K562 (cell line): ENCODE data around the gene MYCBP. TPM values are rescaled to one million over a fixed set of nuclear protein-coding genes. Genes with fewer than 3 reads are reported as not detected.

Experiments
- BCOR ChIP-seq: fragments of 450-650 bp; IDR thresholded peaks from 2 replicates; pipeline ENCODE4 v1.6.1; 2016
- CEBPB ChIP-seq: fragments of 450-650 bp; IDR thresholded peaks from 2 replicates; pipeline ENCODE4 v1.6.1; 2016; ENCODE audit warnings: missing genetic modification characterization, missing compliant biosample characterization
- ELF1 ChIP-seq: fragments of 200-800 bp; sonication (Bioruptor generic); IDR thresholded peaks from 2 replicates; pipeline ENCODE4 v1.6.1; 2016; ENCODE audit warnings: missing genetic modification characterization, missing compliant biosample characterization
- EP400 ChIP-seq: fragments of 450-650 bp; IDR thresholded peaks from 2 replicates; pipeline ENCODE4 v1.6.1; 2017; ENCODE audit warnings: antibody characterized with exemption, mild to moderate bottlenecking, moderate library complexity
- FOXJ2 ChIP-seq: fragments of 200-800 bp; sonication (Bioruptor generic); IDR thresholded peaks from 2 replicates; pipeline ENCODE4 v1.6.1; 2016; ENCODE audit warnings: missing genetic modification characterization, missing compliant biosample characterization
- IRF1 ChIP-seq: sonication (generic); formaldehyde crosslinking; IDR thresholded peaks from 2 replicates; pipeline ENCODE4 v1.8.0; 2022; ENCODE audit warnings: missing genetic modification reagents, mild to moderate bottlenecking, borderline replicate concordance
- KDM2B ChIP-seq: fragments of 250-450 bp; sonication (Bioruptor Pico); IDR thresholded peaks from 2 replicates; pipeline ENCODE4 v1.8.0; 2021; ENCODE audit warnings: mild to moderate bottlenecking, moderate library complexity
- MXI1 ChIP-seq: IDR thresholded peaks from 2 replicates; pipeline ENCODE4 v1.6.1; 2011; ENCODE audit warnings: low read depth, mild to moderate bottlenecking, improper control_type of control experiment, low read length
- MYC ChIP-seq, 2 experiments: fragments of 250-450 bp in 1 of 2; sonication (Bioruptor Pico) in 1 of 2; IDR thresholded peaks; 2 replicates each; pipeline versions ENCODE4 v1.5.1 to v1.6.1; 2012 to 2021; ENCODE audit warnings: low read depth in 2 of 2, borderline replicate concordance in 1 of 2, improper control_type of control experiment in 1 of 2, low read length in 1 of 2, mild to moderate bottlenecking in 1 of 2, moderate library complexity in 1 of 2
- PHF8 ChIP-seq: fragments of 200-600 bp; sonication (generic); IDR thresholded peaks from 2 replicates; pipeline ENCODE4 v1.6.1; 2012; ENCODE audit warnings: mixed run types, mild to moderate bottlenecking, inconsistent platforms, low read length, moderate library complexity, borderline replicate concordance
- POLR2AphosphoS2 ChIP-seq: IDR thresholded peaks from 2 replicates; pipeline ENCODE4 v1.6.1; 2012; ENCODE audit warnings: low read length, improper control_type of control experiment
- STAT6 ChIP-seq: sonication (generic); formaldehyde crosslinking; IDR thresholded peaks from 2 replicates; pipeline ENCODE4 v1.8.1; 2023; ENCODE audit warnings: mild to moderate bottlenecking, missing genetic modification reagents
- YY1 ChIP-seq, 3 experiments: IDR thresholded peaks; 2 replicates each; pipeline ENCODE4 v1.6.1; 2011; ENCODE audit warnings: low read length in 2 of 3, mild to moderate bottlenecking in 2 of 3, moderate library complexity in 2 of 3, borderline replicate concordance in 1 of 3, control low read depth in 1 of 3, low read depth in 1 of 3; ENCODE audit not compliant: insufficient read depth in 3 of 3, insufficient replicate concordance in 2 of 3, control insufficient read depth in 1 of 3, insufficient read length in 1 of 3; ENCODE audit errors: extremely low read depth in 1 of 3
- ZBTB1 ChIP-seq: sonication (generic); formaldehyde crosslinking; IDR thresholded peaks from 2 replicates; pipeline ENCODE4 v1.8.1; 2023; ENCODE audit warnings: missing genetic modification reagents, low read depth, mild to moderate bottlenecking, borderline replicate concordance
- ZBTB11 ChIP-seq, 3 experiments: fragments of 200-800 bp in 1 of 3; fragments of 250-450 bp in 1 of 3; fragments of 450-650 bp in 1 of 3; sonication (Bioruptor Pico) in 1 of 3; sonication (Bioruptor generic) in 1 of 3; formaldehyde crosslinking in 1 of 3; IDR thresholded peaks; 2 replicates each; pipeline versions ENCODE4 v1.6.1 to v1.8.0; 2016 to 2022; ENCODE audit warnings: mild to moderate bottlenecking in 2 of 3, missing genetic modification characterization in 2 of 3, missing compliant biosample characterization in 1 of 3, moderate library complexity in 1 of 3
- ZKSCAN8 ChIP-seq: fragments of 200-800 bp; sonication (Bioruptor generic); IDR thresholded peaks from 2 replicates; pipeline ENCODE4 v1.6.1; 2016; ENCODE audit warnings: missing genetic modification characterization, missing compliant biosample characterization
- ZNF232 ChIP-seq: sonication (generic); formaldehyde crosslinking; IDR thresholded peaks from 2 replicates; pipeline ENCODE4 v1.8.0; 2022; ENCODE audit warnings: mild to moderate bottlenecking, missing genetic modification reagents
- ZNF24 ChIP-seq: fragments of 450-650 bp; IDR thresholded peaks from 2 replicates; pipeline ENCODE4 v1.6.1; 2016
- ZNF830 ChIP-seq: fragments of 250-450 bp; sonication (Bioruptor Pico); IDR thresholded peaks from 2 replicates; pipeline ENCODE4 v1.5.0; 2021; ENCODE audit warnings: mild to moderate bottlenecking
- polyA plus RNA-seq, 8 experiments: library from polyadenylated mRNA; depleted of rRNA in 4 of 8; stranded (reverse) in 5 of 8; unstranded in 3 of 8; fragments of >200 nt; fragmentation: Nextera tagmentation in 2 of 8; fragmentation: Illumina TruSeq in 1 of 8; extraction: Ambion mirVana in 2 of 8; extraction: Trizol in 1 of 8; gene quantifications; 2 replicates each; pipeline versions ENCODE4 v1.2.1 to v1.2.3, GENCODE V29; 2011 to 2014; ENCODE audit warnings: inconsistent platforms in 1 of 8, missing spikeins in 1 of 8
- total RNA-seq, 7 experiments: library from RNA; depleted of rRNA in 6 of 7; stranded (reverse); fragments of >200 nt in 6 of 7; fragmentation: Illumina TruSeq in 2 of 7; extraction: Trizol in 2 of 7; gene quantifications; 2 replicates each; pipeline versions ENCODE4 v1.2.1 to v1.2.3, GENCODE V29; 2011 to 2021; ENCODE audit warnings: low replicate concordance in 1 of 7

The MYCBP gene
- total and polyA plus RNA-seq, 9 of the 15 experiments (the other 6 are each of a cell fraction or from before 2014, with no cell fraction given): 32.3 to 253 (median 72.9) TPM

- TF ChIP-seq STAT6 (CRISPR knock-in tag): no peak
- TF ChIP-seq ZNF830 (CRISPR knock-in tag): no peak
- no peak for TF ChIP-seq CEBPB
- no peak for TF ChIP-seq POLR2AphosphoS2
- no peak for TF ChIP-seq ZBTB1 (CRISPR knock-in tag)
- no peak for TF ChIP-seq IRF1 (CRISPR knock-in tag)
- peak; percentile 80 for TF ChIP-seq FOXJ2
- peak in 1 of 3 experiments; percentile 36; a peak in 1 of 6 replicates for TF ChIP-seq ZBTB11 (CRISPR knock-in tag; IDR thresholded peaks at IDR 0.05)
- peak; percentile 90 for TF ChIP-seq EP400
- peak in 2 of 3 experiments; percentile 39 to 67 for TF ChIP-seq YY1 (IDR thresholded peaks at IDR 0.05; ENCODE audit: borderline replicate concordance in 1 of 3, control insufficient read depth in 1 of 3, extremely low read depth in 1 of 3, insufficient read depth in 3 of 3, insufficient read length in 1 of 3, insufficient replicate concordance in 2 of 3, low read depth in 1 of 3, low read length in 2 of 3)
- peak; percentile 76 for TF ChIP-seq ELF1 (tag)
- peak; percentile 22; the same call in 1 of the 2 replicates for TF ChIP-seq KDM2B (CRISPR knock-in tag)
- TF ChIP-seq ZKSCAN8 (CRISPR knock-in tag): no peak
- peak; percentile 18; the same call in 1 of the 2 replicates for TF ChIP-seq MXI1
- peak; percentile 94 for TF ChIP-seq MYC (IDR thresholded peaks at IDR 0.05; ENCODE audit: low read depth, low read length)
- peak; percentile 24; the same call in 1 of the 2 replicates for TF ChIP-seq MYC (CRISPR knock-in tag; IDR thresholded peaks at IDR 0.05; ENCODE audit: borderline replicate concordance, low read depth)
- no peak for TF ChIP-seq ZNF232 (CRISPR knock-in tag)
- 0 out of 2 replicates have a peak, but pooled peaks have one; percentile 29 for TF ChIP-seq ZNF24
- peak; percentile 54; the same call in 1 of the 2 replicates for TF ChIP-seq BCOR
- peak; percentile 70; the same call in 1 of the 2 replicates for TF ChIP-seq PHF8
Observed at GRCh38 chr1:38859561-38860453, 13.3 kb downstream of the MYCBP start, which contains the start of gene RRAGC (continued).
